CD4-positive, alpha-beta T cell (primary cell): ENCODE measurements around the gene FAM171A2. TPM values are rescaled to one million over a fixed set of nuclear protein-coding genes. Genes with fewer than 3 reads are reported as not detected.
A peak's percentile ranks its signal among the peaks of the same experiment; 100 is the strongest.

Experiments
- ATAC-seq: fragments of 200-7000 bp; cut with Tn5 transposase; one replicate; pipeline ENCODE4 v1.10.0; 2022; ENCODE audit warnings: mild to moderate bottlenecking; ENCODE audit not compliant: poor library complexity
- CTCF ChIA-PET: fragments of 350-600 bp; sonication (Branson Sonifier 250); formaldehyde crosslinking; loops from one replicate; lab custom pipeline; 2021; ENCODE audit warnings: antibody characterized with exemption, inconsistent platforms; lab: Charles Lee
- POLR2A ChIA-PET: fragments of 350-600 bp; sonication (Branson Sonifier 250); formaldehyde crosslinking; loops from one replicate; lab custom pipeline; 2021; ENCODE audit warnings: antibody characterized with exemption, inconsistent platforms; lab: Charles Lee
- DNase-seq, 14 experiments: peaks; one replicate each; pipeline ENCODE4 v3.0.0-alpha.2; 2013 to 2020; ENCODE audit warnings: mixed read lengths in 2 of 14
- H3K27ac ChIP-seq, 2 donors: one replicate each; pipeline versions ENCODE4 v1.5.1 to v1.7.0; 2013; ENCODE audit warnings: low read length in 2 of 2, low read depth in 1 of 2, mild to moderate bottlenecking in 1 of 2
- H3K27me3 ChIP-seq, 2 experiments: 1 replicate in 1 of 2; 2 replicates in 1 of 2; pipeline versions ENCODE4 v1.6.1 to v1.7.0; 2013; ENCODE audit warnings: low read length in 2 of 2, control low read depth in 1 of 2, mild to moderate bottlenecking in 1 of 2, moderate library complexity in 1 of 2; ENCODE audit not compliant: insufficient read depth in 2 of 2, control insufficient read depth in 1 of 2
- H3K36me3 ChIP-seq: one replicate; pipeline ENCODE4 v1.6.1; 2013; ENCODE audit warnings: low read length, control low read depth; ENCODE audit not compliant: insufficient read depth
- H3K4me1 ChIP-seq: one replicate; pipeline ENCODE4 v1.6.1; 2013; ENCODE audit warnings: low read length, control low read depth; ENCODE audit not compliant: insufficient read depth
- H3K4me3 ChIP-seq: one replicate; pipeline ENCODE4 v1.5.1; 2013; ENCODE audit warnings: mild to moderate bottlenecking, low read length, moderate library complexity
- H3K9me3 ChIP-seq, 2 experiments: 1 replicate in 1 of 2; 2 replicates in 1 of 2; pipeline versions ENCODE4 v1.6.1 to v1.7.0; 2013; ENCODE audit warnings: low read length in 2 of 2, mild to moderate bottlenecking in 2 of 2, control low read depth in 1 of 2, moderate library complexity in 1 of 2; ENCODE audit not compliant: control insufficient read depth in 1 of 2, insufficient read depth in 1 of 2
- H3K27ac Mint-ChIP-seq: one replicate; pipeline ENCODE4 v1.8.0; 2020; ENCODE audit warnings: mixed read lengths
- H3K27me3 Mint-ChIP-seq: one replicate; pipeline ENCODE4 v1.8.0; 2021; ENCODE audit warnings: mixed read lengths
- H3K36me3 Mint-ChIP-seq: one replicate; pipeline ENCODE4 v1.8.0; 2021; ENCODE audit warnings: low read depth, mixed read lengths
- H3K4me1 Mint-ChIP-seq: one replicate; pipeline ENCODE4 v1.8.0; 2021; ENCODE audit warnings: low read depth, mixed read lengths
- H3K4me3 Mint-ChIP-seq: one replicate; pipeline ENCODE4 v1.8.0; 2020; ENCODE audit warnings: mild to moderate bottlenecking, mixed read lengths
- H3K9me3 Mint-ChIP-seq: one replicate; pipeline ENCODE4 v1.8.0; 2020; ENCODE audit warnings: mixed read lengths
- intact Hi-C, 2 experiments: fragments of 100-400 bp; cut with DNase I in 1 of 2; cut with micrococcal nuclease in 1 of 2; formaldehyde crosslinking; loops; one replicate each; pipeline versions ENCODE4 v1.15.1 to v1.9.0; 2023 to 2025; cut with DNase I, micrococcal nuclease
- polyA plus RNA-seq, 2 donors: library from polyadenylated mRNA; unstranded; fragments of 120-200 nt; gene quantifications; one replicate each; pipeline ENCODE4 v1.2.1, GENCODE V29; 2013
- total RNA-seq, 174 experiments: library from RNA in 2 of 174; stranded (reverse) in 2 of 174; gene quantifications; one replicate each; pipeline ENCODE4 v1.2.3 and lab custom pipeline; 2021 to 2026
- TF ChIP-seq, protein P1 (sequence below): fragments of 200-600 bp; IDR thresholded peaks from one replicate; pipeline ENCODE4 v1.8.0; 2022; ENCODE audit warnings: antibody characterized with exemption, mild to moderate bottlenecking

Gene FAM171A2
- total RNA-seq (under 1 TPM; 0.08 to 0.19 TPM), total RNA-seq (lab: John Stamatoyannopoulos, UW) (0 to 0.87 (median 0.24) reads per million in 172 experiments)
- polyA plus RNA-seq (2013, experiment 1 of 2), result 0.10 TPM
- polyA plus RNA-seq (2013, experiment 2 of 2), result 1.4 TPM

DNA sequence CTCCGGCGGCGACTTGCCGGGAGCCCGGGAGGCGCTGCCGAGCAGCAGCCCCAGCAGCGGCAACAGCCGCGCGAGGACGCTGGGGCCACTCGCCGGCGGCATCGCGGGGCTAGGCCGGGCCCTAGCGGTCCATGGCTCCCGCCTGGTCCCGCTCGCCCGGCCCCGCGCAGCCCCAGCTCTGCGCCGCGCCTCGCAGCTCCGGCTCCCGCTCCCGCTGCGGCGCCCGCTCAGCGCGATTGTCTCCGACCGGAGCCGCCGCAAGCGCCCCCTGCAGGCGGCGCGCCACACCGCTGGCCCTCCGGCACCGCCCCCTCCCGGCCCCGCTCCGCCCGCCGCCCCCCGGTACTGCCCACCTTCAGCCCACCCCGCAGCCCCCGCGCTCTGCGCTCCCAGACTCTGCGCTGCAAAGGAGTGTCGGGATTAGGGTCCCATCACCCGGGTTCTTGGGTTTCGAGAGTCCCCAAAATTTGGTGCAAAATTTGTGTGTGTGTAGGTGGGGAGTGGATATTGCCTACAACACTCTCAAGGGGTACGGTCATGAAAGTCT lies at the start of gene FAM171A2:
TSS of gene FAM171A2 (minus strand) at position 241 of the 547 bp plus-strand sequence. CDS start at position 102, 139 bp downstream.
- peak; percentile 93 for ATAC-seq
- CTCF ChIA-PET, result interaction anchor here (0.5 to 1.5 kb wide), 7 partner anchors 9 to 403 kb away, joined by 3 to 10 read pairs (median 5); partner anchors contain the start of gene GRN
- peak within 1 kb of the TSS; percentile 85 for H3K4me3 Mint-ChIP-seq
- DNase-seq, result peak; percentile 36 to 89 (median 64)
- TF ChIP-seq, protein P1, sequence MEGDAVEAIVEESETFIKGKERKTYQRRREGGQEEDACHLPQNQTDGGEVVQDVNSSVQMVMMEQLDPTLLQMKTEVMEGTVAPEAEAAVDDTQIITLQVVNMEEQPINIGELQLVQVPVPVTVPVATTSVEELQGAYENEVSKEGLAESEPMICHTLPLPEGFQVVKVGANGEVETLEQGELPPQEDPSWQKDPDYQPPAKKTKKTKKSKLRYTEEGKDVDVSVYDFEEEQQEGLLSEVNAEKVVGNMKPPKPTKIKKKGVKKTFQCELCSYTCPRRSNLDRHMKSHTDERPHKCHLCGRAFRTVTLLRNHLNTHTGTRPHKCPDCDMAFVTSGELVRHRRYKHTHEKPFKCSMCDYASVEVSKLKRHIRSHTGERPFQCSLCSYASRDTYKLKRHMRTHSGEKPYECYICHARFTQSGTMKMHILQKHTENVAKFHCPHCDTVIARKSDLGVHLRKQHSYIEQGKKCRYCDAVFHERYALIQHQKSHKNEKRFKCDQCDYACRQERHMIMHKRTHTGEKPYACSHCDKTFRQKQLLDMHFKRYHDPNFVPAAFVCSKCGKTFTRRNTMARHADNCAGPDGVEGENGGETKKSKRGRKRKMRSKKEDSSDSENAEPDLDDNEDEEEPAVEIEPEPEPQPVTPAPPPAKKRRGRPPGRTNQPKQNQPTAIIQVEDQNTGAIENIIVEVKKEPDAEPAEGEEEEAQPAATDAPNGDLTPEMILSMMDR, result peak; percentile 35
- intact Hi-C loops, result no loop called here
- H3K27me3 Mint-ChIP-seq, result peaks cover 50% of the 10 kb centered on the region
- Histone ChIP-seq H3K36me3 (no peaks in the 10 kb centered on the region), H3K27ac (no peak within 1 kb of the TSS), H3K4me1 (peaks cover 13% of the 10 kb centered on the region), H3K4me3 (peak within 1 kb of the TSS; percentile 54), H3K9me3 (no peaks in the 10 kb centered on the region), H3K27me3 (peaks cover 21 to 22% of the 10 kb centered on the region in 2 experiments)
- POLR2A ChIA-PET, result interaction anchor here (0.7 to 2.1 kb wide), 5 partner anchors 10 to 187 kb away, joined by 3 to 14 read pairs (median 6); partner anchors contain the start of genes GRN and TMUB2
- H3K36me3 Mint-ChIP-seq, result no peaks in the 10 kb centered on the region
- H3K4me1 Mint-ChIP-seq, result peaks cover 7% of the 10 kb centered on the region
- H3K9me3 Mint-ChIP-seq, result no peaks in the 10 kb centered on the region
- no peak within 1 kb of the TSS for H3K27ac Mint-ChIP-seq

GRCh38 chr17:44409309-44410028 lies 45.8 kb upstream of the FAM171A2 start:
- ChIA-PET CTCF (no interaction called here), POLR2A (no interaction called here)

GRCh38 chr17:44408786-44409185 lies 45.1 kb upstream of the FAM171A2 start:
- H3K27ac Mint-ChIP-seq, result no peak overlapping the region
- H3K27me3 Mint-ChIP-seq, result no peaks in the 10 kb centered on the region
- Histone ChIP-seq H3K9me3 (no peaks in the 10 kb centered on the region), H3K36me3 (peaks cover 29% of the 10 kb centered on the region), H3K27me3 (no peaks in the 10 kb centered on the region), H3K27ac (no peak overlapping the region), H3K4me1 (no peaks in the 10 kb centered on the region), H3K4me3 (no peak overlapping the region)
- peaks cover 47% of the 10 kb centered on the region for H3K36me3 Mint-ChIP-seq
- ATAC-seq (no peak), DNase-seq (no peak)
- POLR2A ChIA-PET, result no interaction called here
- intact Hi-C loops, result loop anchor here in 1 of 2 experiments (5.0 kb wide), 1 partner anchor 44 kb away; no protein-coding TSS in a partner anchor
- H3K4me1 Mint-ChIP-seq, result no peaks in the 10 kb centered on the region
- CTCF ChIA-PET, result no interaction called here
- no peaks in the 10 kb centered on the region for H3K9me3 Mint-ChIP-seq
- H3K4me3 Mint-ChIP-seq, result no peak overlapping the region
- TF ChIP-seq, protein P1, result no peak

More at GRCh38 chr17:44409309-44410028, 45.8 kb upstream of the FAM171A2 start:
- Mint-ChIP-seq H3K4me3 (no peak overlapping the region), H3K27ac (no peak overlapping the region), H3K9me3 (no peaks in the 10 kb centered on the region), H3K36me3 (peaks cover 43% of the 10 kb centered on the region), H3K27me3 (no peaks in the 10 kb centered on the region), H3K4me1 (no peaks in the 10 kb centered on the region)
- no peak overlapping the region for H3K4me3 ChIP-seq
- no peaks in the 10 kb centered on the region for H3K27me3 ChIP-seq
- intact Hi-C loops, result loop anchor here in 1 of 2 experiments (5.0 kb wide), 1 partner anchor 43 kb away; no protein-coding TSS in a partner anchor
- H3K9me3 ChIP-seq, result no peaks in the 10 kb centered on the region
- no peak overlapping the region for H3K27ac ChIP-seq
- H3K36me3 ChIP-seq, result peaks cover 22% of the 10 kb centered on the region
- ATAC-seq (no peak), DNase-seq (no peak)
- TF ChIP-seq, protein P1, result no peak
- H3K4me1 ChIP-seq, result no peaks in the 10 kb centered on the region
